GM15510 (cell line): ENCODE measurements around the gene FAT3.

Experiments used
- POLR2A ChIP-seq: IDR thresholded peaks from 3 replicates; pipeline ENCODE4 v1.6.1; 2011; ENCODE audit warnings: borderline replicate concordance; ENCODE audit not compliant: insufficient read length; ENCODE audit errors: extremely low read depth

FAT3 gene

DNA sequence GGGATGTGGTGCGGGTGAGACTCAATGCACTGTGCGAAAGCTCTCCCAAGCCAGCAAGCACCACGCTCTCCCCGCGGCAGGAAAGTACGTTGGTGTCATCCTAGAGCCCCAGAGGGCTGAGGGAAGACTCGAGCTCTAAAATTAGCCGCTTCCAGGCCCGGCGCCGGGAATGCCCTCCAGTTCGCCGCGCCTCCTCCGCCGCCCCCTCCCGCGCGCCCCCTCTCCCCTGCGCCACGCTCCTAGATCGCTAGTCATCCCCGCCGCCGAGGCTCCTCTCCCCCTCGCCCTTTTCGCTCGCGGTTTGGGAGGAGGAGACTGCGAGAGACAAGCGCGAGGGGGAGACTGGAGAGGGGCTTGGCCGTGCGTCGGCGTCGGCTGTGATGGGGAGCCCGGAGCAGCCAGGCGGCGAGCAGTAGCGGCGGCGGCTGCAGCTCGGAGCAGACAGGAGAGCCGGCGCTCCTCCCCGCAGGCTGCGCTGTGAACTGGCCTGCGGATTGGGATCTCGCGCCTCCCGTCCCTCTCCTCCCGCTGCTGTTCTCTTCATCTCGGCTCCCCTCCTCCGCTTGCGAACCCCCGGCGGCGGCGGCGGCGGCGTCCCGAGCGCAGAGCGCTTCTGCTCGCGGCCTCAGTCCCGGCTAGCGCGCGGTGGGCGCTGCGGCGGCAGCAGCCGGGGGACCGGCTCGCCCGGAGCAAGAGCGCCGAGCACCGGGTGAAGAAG, at the start of gene FAT3:
Gene FAT3, plus strand, starts transcription at position 412 of the 718 bp plus-strand sequence. CDS start 127,295 bp downstream, outside the sequence.
- TF ChIP-seq POLR2A = no peak

DNA sequence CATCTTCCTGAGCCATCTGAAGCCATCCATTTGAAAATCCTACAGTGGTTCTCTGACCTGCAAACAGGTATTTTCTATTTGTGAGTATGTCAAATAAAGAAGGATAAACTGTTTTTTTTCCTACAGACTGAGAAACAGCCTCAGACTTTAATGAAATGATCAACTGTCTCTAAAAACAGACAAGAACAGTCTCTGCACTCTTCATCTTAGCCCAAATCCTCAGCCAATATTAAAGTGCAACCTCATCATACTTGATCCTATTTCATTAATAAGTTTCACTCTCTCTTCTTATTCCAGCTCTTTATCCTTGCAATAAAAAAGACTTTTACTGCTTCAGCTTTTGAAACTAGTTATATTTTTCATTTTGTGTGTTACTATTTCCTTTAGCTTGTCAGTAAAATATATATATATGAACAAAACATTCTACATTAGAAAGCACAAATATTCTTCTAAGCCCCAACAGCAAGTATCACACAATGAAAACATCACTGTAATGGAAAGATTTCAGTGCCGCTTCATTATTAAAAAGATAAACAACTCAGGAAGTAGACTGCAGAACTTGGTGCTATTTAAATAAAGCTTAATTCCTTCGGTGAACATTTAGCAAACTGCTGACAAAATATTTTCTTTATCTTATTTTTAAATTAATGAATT, 45.5 kb upstream of the FAT3 start:
- no peak for TF ChIP-seq POLR2A

DNA sequence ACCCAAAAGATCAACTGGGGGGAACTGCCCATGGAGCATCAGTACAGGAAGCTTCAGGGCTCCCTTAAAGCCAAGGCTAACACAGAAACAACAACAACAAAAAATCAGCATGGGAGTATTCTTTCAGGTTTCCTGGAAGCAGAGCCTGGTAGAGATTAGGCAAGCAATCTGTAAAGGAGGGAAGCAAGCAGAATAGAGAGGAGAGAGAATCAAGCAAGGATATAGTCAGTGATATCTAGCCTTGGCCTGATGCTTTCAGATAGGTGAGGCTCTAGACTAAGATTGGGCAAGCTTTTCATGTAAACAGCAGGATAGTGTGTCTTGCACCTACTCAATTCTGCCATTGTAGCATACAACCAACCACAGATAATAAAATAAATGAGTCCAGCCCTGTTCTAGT, 44.4 kb upstream of the FAT3 start:
- no peak for TF ChIP-seq POLR2A

DNA sequence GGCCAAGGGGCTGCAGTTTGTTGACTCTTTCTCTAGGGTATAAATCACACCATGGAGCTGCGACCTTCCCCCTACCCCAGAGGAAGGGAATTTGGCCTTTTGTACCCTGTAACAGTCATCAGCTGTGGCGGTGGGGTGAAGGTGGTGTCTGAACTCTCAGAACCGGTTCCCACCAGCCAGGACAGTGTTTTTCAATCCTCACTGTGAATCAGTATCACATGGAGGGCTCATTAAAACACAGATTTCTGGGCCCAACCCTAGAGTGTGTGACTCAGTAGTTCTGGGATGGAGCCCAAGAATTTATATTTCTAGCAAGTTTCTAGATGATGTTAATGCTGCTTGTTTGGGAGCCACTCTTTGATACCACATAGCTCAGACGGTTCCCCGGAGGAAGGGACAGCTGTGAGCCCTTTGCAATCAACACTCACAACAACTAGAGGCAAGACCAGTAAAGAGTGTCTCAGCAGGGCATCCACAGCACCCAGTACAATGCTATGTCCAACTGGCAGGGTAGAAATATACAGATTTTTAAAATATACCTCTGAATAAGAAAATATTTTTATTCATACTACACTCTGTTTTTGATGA, 43.9 kb upstream of the FAT3 start:
- TF ChIP-seq POLR2A = no peak

DNA sequence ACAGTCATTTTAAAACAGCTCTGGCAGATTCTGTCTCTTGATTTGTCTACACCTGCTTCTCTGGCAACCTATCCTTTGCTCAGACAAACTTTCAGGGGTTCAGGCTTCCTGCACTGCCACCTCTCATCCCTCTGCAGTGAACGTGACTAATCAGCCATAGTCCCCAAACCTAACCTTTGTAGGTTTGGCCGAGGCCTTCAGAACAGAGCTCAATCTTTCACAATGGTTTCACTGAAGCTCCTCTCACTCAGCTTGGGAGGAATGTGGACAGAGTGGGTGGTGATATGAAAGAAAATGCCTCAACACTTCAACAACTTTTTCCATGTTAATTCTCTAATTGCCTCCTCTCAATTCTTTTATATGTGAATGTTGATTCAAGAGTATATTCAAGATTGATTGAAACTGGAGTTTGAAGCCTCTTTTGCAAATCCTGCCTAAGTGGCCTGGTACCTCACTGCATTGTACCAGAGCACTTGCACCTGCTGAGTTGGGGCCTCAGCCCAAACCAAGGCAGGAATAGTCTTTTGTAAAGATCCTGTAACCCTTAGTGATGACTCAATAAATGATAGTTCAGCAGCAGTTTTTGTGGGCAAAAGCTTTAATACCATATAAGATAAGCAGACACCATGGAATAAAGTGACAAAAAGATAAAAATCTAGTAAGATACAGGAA, 33.9 kb upstream of the FAT3 start:
- no peak for TF ChIP-seq POLR2A

DNA sequence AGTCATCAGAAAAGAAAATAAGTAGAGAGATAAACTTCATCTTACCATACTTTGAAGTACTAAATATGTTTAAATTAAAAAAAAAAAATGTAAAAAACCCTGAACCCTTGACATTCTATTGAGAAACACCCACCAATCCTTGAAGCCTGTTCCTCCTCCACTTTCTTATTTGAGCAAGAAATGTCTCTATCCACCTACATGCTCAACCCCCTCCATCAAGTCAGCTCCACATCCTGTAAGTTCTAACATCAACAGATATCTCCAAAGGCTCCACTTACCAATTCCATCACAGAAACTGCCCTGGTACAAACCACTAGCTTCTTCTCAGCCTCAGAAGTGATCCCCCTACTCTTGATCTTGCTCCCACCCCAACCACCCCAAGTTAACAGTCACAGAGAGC, 32.5 kb upstream of the FAT3 start:
- TF ChIP-seq POLR2A = no peak

DNA sequence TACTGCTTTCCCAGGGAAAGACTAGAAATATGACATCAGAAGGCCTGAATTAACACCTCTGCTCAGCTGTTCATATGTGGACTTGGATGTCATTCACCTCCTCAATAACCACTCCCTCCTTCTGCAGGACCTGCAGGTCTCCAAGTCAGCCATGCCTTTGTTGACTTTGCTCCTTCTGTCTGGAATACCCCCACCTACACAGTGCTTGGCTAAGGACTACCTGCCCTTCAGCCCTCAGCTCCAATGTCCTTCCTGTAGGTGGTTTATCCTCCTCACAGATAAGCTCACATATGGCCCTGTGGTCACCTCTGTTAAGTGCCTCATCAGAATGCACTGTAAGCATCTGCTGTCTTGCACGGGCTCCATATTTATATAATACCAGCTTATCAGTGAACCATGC, 26.4 kb upstream of the FAT3 start:
- TF ChIP-seq POLR2A = no peak

DNA sequence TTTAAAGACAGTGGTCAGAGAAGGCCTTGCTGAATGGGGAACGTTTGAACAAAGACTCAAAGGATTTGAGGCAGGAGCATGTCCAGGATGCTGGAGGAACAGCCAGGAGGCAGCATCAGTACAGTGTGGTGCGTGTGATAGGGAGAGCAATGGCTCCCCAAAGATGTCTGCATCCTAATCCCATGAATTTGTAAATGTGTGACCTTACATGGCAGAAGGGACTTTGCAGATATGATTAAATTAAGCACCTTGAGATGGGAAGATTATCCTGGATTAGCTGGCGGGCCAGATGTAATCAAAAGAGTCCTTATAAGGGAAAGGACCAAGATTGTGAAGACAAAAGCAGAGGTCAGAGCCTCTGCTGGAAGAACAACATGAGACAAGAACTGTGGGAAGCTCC, 24.6 kb upstream of the FAT3 start:
- TF ChIP-seq POLR2A = no peak

DNA sequence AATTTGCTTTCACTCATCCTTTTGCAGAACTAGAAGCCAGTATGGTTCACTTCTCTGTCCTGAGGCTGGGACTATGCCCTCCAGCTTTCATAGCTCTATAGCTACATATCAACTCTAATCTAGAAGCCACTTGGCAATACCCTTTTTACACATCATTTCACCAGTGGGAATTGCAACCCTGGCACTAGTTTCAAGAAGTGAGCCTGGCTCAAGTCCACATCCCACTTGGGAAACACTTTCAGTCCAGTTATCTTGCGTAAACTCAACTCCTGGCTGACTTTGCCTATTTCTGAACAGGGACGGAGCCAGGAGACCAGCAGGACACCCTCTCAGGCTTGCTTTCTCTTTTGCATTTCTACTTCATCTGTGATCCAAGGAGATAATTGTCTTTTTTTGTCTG, 19.9 kb upstream of the FAT3 start:
- no peak for TF ChIP-seq POLR2A

DNA sequence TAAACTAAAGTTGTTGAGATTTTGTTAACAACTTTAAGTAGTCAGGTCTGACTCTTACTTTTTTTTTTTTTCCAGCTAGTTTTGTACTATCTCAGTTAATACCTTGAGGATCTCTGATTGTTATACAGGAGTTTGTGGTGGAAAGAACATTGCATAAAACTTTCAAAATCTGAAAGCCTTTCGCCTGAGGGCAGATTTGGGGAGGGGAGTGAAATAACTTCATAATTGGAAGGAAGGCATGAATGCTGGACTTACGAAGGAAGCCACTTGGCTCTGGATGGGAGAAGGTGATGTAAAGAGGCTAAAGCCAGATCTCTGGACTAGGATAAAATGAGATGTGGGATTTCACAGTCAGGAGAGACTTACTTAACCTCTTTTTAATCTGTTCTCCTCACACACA, 18.2 kb upstream of the FAT3 start:
- TF ChIP-seq POLR2A = no peak

DNA sequence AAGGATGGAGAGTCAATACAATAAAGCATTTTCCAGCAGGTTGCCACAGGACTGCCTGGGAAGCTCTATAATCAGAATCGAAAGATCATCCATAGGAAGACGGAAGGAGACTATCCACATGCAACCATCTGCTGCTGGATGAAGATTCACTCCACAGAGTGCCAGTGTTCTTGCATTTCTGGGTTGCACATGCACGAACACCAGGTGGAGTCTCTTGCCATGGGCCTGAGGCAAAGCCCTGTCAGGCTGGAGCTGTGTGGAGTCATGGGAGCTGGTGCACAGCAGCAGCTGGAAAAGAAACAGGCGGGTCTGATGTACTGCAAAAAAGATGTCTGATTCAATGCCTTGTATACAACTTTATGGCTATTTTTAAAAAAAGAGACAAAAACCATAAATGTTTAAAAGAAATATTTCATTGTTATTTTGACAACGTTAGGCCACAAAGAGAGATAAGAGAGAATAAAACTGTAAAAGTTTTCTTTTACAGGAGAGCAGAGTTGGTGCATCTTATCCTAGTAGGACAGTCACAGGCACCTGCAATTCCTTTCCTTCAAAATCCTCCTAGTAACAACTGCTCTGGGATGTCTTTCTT, 12.9 kb upstream of the FAT3 start:
- TF ChIP-seq POLR2A = no peak

DNA sequence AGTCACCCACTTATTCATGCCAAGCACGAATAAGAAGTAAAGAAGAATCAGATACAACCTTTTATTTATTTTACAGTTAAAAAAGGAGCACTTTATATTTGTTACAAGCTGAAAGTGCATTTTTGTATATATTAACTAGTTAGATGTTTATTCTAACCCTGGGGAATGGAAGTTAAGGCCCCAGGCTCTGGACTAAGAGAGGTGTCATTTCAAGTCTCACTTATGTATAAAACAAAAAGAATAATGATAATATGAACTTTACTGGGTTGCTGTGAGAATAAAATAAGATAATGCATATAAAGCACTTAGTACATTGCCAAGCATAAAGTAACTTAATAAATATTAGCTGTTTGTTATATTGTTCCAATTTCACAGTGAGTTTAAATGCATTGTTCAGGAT, 12.1 kb upstream of the FAT3 start:
- TF ChIP-seq POLR2A = no peak

DNA sequence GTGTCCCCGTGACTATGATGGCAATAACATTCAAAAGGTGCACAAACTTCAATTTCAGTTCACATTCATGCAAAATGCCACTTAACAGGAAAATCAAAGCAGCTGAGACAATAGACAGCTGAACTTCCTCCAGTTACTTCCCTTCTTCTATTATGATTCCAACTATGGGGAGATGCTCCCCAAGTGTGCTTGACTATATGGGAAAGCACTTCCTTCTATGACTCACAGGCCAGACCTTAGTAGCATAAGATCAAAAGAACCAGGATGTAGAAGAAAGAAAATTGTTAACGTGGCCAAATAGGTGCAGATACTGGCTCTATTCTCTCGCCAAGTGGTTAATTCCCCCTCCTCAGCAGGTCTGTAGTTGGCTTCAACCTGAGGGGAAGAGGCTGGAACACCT, 7.8 kb upstream of the FAT3 start:
- no peak for TF ChIP-seq POLR2A

DNA sequence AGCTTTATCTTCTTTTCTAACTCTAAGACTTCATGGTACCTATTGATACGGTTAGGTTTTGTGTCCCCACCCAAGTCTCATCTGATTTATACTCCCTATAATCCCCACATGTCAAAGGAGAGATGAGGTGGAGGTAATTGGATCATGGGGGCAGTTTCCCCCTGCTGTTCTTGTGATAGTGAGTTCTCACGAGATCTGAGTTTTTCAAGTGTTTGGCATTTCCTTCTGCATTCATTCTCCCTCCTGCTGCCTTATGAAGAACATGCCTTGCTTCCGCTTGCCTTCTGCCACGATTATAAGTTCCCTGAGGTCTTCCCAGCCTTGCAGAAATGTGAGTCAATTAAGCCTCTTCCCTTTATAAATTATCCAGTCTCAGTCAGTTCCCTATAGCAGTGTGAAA, 5.1 kb upstream of the FAT3 start:
- no peak for TF ChIP-seq POLR2A

DNA sequence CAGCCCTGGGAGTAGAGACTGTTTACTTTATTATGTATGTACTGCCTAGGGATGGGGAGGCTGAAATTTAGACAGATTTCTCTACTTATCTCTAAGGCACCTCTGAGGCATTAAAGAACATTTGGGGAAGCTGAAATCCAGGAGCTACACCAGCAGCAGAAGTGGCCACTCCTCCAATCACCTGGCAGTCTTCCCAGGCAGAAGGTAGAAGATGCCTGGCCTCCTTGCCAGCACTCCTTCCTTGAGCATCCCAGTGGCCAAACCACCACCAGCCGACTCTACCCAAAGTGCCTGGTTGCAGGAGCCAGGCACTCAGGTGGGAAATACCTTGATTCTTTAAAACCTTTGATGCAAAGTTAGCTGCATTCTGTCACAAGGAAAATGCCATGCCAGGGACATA, 1.9 kb upstream of the FAT3 start:
- no peak for TF ChIP-seq POLR2A
